SK-N-SH (cell line): ENCODE data around the gene ATG9A. TPM values are rescaled to one million over a fixed set of nuclear protein-coding genes. Genes with fewer than 3 reads are reported as not detected.

Experiments
- CTCF ChIA-PET: fragments of 300-600, 350-600 bp; formaldehyde crosslinking; extraction: SDS; loops from one replicate; lab custom pipeline; 2021; lab: Yijun Ruan, JAX
- POLR2A ChIA-PET: fragments of 350-600 bp; sonication (Branson Sonifier 250); formaldehyde crosslinking; extraction: SDS; loops from one replicate; lab custom pipeline; 2020; ENCODE audit warnings: antibody characterized with exemption, inconsistent platforms; lab: Yijun Ruan, JAX
- DNase-seq: peaks from one replicate; pipeline ENCODE4 v3.0.0; 2012
- H2AFZ ChIP-seq: fragments of 200-600 bp; sonication (generic); 2 replicates; pipeline ENCODE4 v1.8.1; 2016; ENCODE audit warnings: antibody characterized with exemption, mild to moderate bottlenecking, low read depth
- H3F3A ChIP-seq: fragments of 200-600 bp; sonication (generic); replicated peaks from 2 replicates; pipeline ENCODE3; 2016; ENCODE audit warnings: antibody characterized with exemption, mild to moderate bottlenecking; ENCODE audit not compliant: insufficient read depth
- H3K27ac ChIP-seq, 2 experiments: fragments of 200-500 bp in 1 of 2; fragments of 200-600 bp in 1 of 2; sonication (Bioruptor generic) in 1 of 2; sonication (generic), shearing (Covaris generic) in 1 of 2; 2 replicates each; pipeline versions ENCODE4 v1.5.1 to v1.6.1; 2014 to 2016; ENCODE audit warnings: low read depth in 2 of 2, inconsistent platforms in 1 of 2, low read length in 1 of 2, mild to moderate bottlenecking in 1 of 2, mixed read lengths in 1 of 2
- H3K27me3 ChIP-seq: fragments of 200-600 bp; sonication (generic), shearing (Covaris generic); 2 replicates; pipeline ENCODE4 v1.6.1; 2016; ENCODE audit warnings: mixed run types; ENCODE audit not compliant: insufficient read depth
- H3K36me3 ChIP-seq, 2 experiments: fragments of 200-500 bp in 1 of 2; fragments of 200-600 bp in 1 of 2; sonication (Bioruptor generic) in 1 of 2; sonication (generic) in 1 of 2; replicated peaks in 1 of 2; 2 replicates each; pipeline versions ENCODE3 to v1.5.1; 2014 to 2016; ENCODE audit warnings: low read length in 1 of 2, mild to moderate bottlenecking in 1 of 2; ENCODE audit not compliant: insufficient read depth in 2 of 2, control insufficient read depth in 1 of 2
- H3K4me1 ChIP-seq, 2 experiments: fragments of 200-500 bp in 1 of 2; fragments of 200-600 bp in 1 of 2; sonication (Bioruptor generic) in 1 of 2; sonication (generic), shearing (Covaris generic) in 1 of 2; 2 replicates each; pipeline versions ENCODE4 v1.5.1 to v1.6.1; 2014 to 2016; ENCODE audit warnings: low read depth in 1 of 2, low read length in 1 of 2, mixed run types in 1 of 2; ENCODE audit not compliant: insufficient read depth in 2 of 2, control insufficient read depth in 1 of 2
- H3K4me2 ChIP-seq: fragments of 200-600 bp; sonication (generic), shearing (Covaris generic); 2 replicates; pipeline ENCODE4 v1.6.1; 2017; ENCODE audit warnings: mixed run types
- H3K4me3 ChIP-seq, 2 experiments: fragments of 200-500 bp in 1 of 2; fragments of 200-600 bp in 1 of 2; sonication (Bioruptor generic) in 1 of 2; sonication (generic), shearing (Covaris generic) in 1 of 2; 2 replicates each; pipeline versions ENCODE4 v1.5.1 to v1.8.1; 2014 to 2016; ENCODE audit warnings: low read depth in 2 of 2, inconsistent platforms in 1 of 2, low read length in 1 of 2, mild to moderate bottlenecking in 1 of 2, mixed read lengths in 1 of 2, moderate library complexity in 1 of 2
- H3K79me2 ChIP-seq: fragments of 200-600 bp; sonication (generic); 2 replicates; pipeline ENCODE4 v1.8.1; 2017; ENCODE audit warnings: mild to moderate bottlenecking; ENCODE audit not compliant: insufficient read depth
- H3K9ac ChIP-seq: fragments of 200-600 bp; sonication (generic); 2 replicates; pipeline ENCODE4 v1.6.1; 2017; ENCODE audit warnings: mixed run types
- H3K9me2 ChIP-seq: fragments of 200-600 bp; sonication (generic); 2 replicates; pipeline ENCODE4 v1.6.1; 2017; ENCODE audit warnings: mixed run types
- H3K9me3 ChIP-seq: fragments of 200-600 bp; sonication (generic); 2 replicates; pipeline ENCODE4 v1.6.1; 2017; ENCODE audit warnings: mixed run types, mild to moderate bottlenecking, moderate library complexity
- H4K20me1 ChIP-seq: fragments of 200-600 bp; sonication (generic); 2 replicates; pipeline ENCODE4 v1.6.1; 2017; ENCODE audit warnings: mild to moderate bottlenecking, mixed run types; ENCODE audit not compliant: insufficient read depth
- CHD2 ChIP-seq: fragments of 150-350 bp; IDR thresholded peaks from 2 replicates; pipeline ENCODE4 v1.6.1; 2018; ENCODE audit warnings: low read length; ENCODE audit not compliant: partially characterized antibody
- CTCF ChIP-seq: fragments of 200-600 bp; sonication (generic); IDR thresholded peaks from 2 replicates; pipeline ENCODE4 v1.6.1; 2017; ENCODE audit warnings: antibody characterized with exemption, mild to moderate bottlenecking, moderate library complexity
- EP300 ChIP-seq, 2 experiments: IDR thresholded peaks; 2 replicates each; pipeline versions ENCODE4 v1.4.0 to v1.6.1; 2012; ENCODE audit warnings: borderline replicate concordance in 1 of 2, low read depth in 1 of 2, low read length in 1 of 2
- GATA2 ChIP-seq: sonication (generic); formaldehyde crosslinking; IDR thresholded peaks from 2 replicates; pipeline ENCODE4 v1.5.0; 2020; ENCODE audit warnings: mild to moderate bottlenecking, missing genetic modification reagents
- JUND ChIP-seq: IDR thresholded peaks from 2 replicates; pipeline ENCODE4 v1.4.0; 2012
- MAX ChIP-seq: IDR thresholded peaks from 2 replicates; pipeline ENCODE4 v1.4.0; 2012; ENCODE audit warnings: low read depth
- MEF2A ChIP-seq: IDR thresholded peaks from 2 replicates; pipeline ENCODE4 v1.4.0; 2012; ENCODE audit warnings: low read depth, borderline replicate concordance
- POLR2AphosphoS5 ChIP-seq: IDR thresholded peaks from 2 replicates; pipeline ENCODE4 v1.6.1; 2012; ENCODE audit warnings: low read depth, low read length
- REST ChIP-seq: IDR thresholded peaks from 2 replicates; pipeline ENCODE4 v1.6.1; 2012; ENCODE audit warnings: mild to moderate bottlenecking, low read depth, low read length, moderate library complexity
- TCF12 ChIP-seq: IDR thresholded peaks from 2 replicates; pipeline ENCODE4 v1.4.0; 2012
- TEAD4 ChIP-seq: IDR thresholded peaks from 2 replicates; pipeline ENCODE4 v1.4.0; 2012; ENCODE audit warnings: mild to moderate bottlenecking, borderline replicate concordance; ENCODE audit not compliant: insufficient read depth
- YY1 ChIP-seq: IDR thresholded peaks from 2 replicates; pipeline ENCODE4 v1.4.0; 2012; ENCODE audit warnings: low read depth, mild to moderate bottlenecking
- WGBS: methylation state at CpG from one replicate; pipeline ENCODE4 v1.1.6; 2017; ENCODE audit warnings: low lambda C conversion rate; 5-methylcytosine and 5-hydroxymethylcytosine counted together
- polyA plus RNA-seq, 3 experiments: library from polyadenylated mRNA; depleted of rRNA; stranded (reverse); fragments of >200 nt; gene quantifications; 2 replicates each; pipeline ENCODE4 v1.2.3, GENCODE V29; 2012
- TF ChIP-seq, protein P1 (sequence below): IDR thresholded peaks from 2 replicates; pipeline ENCODE4 v1.4.0; 2012; ENCODE audit warnings: low read depth, borderline replicate concordance

Gene ATG9A
- polyA plus RNA-seq, 1 of the 3 experiments (the other 2 are of a cell fraction): 29.6 TPM

- no peak for TF ChIP-seq REST
- no peak for TF ChIP-seq YY1
- TF ChIP-seq CTCF: no peak
These were observed 13.9 kb upstream of the ATG9A start (continued) for GRCh38 chr2:219243291-219243761.

- peaks cover 11% of the 10 kb centered on the region for H3F3A ChIP-seq
- no peaks in the 10 kb centered on the region for H3K27me3 ChIP-seq
- DNase-seq: no peak
- 92% methylated on average over 3 of the region's 3 CpGs for WGBS
- H3K27ac ChIP-seq: no peak overlapping the region
- no peak for TF ChIP-seq EP300 (IDR thresholded peaks at IDR 0.05; ENCODE audit: borderline replicate concordance in 1 of 2, low read depth in 1 of 2, low read length in 1 of 2)
- no peak for TF ChIP-seq GATA2 (CRISPR knock-in tag)
- no peak for TF ChIP-seq POLR2AphosphoS5
- TF ChIP-seq MEF2A: no peak
- TF ChIP-seq TCF12: no peak
- no peak for TF ChIP-seq REST
- TF ChIP-seq JUND: no peak
- TF ChIP-seq, protein P1, sequence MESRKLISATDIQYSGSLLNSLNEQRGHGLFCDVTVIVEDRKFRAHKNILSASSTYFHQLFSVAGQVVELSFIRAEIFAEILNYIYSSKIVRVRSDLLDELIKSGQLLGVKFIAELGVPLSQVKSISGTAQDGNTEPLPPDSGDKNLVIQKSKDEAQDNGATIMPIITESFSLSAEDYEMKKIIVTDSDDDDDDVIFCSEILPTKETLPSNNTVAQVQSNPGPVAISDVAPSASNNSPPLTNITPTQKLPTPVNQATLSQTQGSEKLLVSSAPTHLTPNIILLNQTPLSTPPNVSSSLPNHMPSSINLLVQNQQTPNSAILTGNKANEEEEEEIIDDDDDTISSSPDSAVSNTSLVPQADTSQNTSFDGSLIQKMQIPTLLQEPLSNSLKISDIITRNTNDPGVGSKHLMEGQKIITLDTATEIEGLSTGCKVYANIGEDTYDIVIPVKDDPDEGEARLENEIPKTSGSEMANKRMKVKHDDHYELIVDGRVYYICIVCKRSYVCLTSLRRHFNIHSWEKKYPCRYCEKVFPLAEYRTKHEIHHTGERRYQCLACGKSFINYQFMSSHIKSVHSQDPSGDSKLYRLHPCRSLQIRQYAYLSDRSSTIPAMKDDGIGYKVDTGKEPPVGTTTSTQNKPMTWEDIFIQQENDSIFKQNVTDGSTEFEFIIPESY: no peak
- no peak for TF ChIP-seq TEAD4
- TF ChIP-seq MAX: no peak
- no peak for TF ChIP-seq CHD2
- no peak overlapping the region for H3K4me2 ChIP-seq
- peaks cover 14 to 73% of the 10 kb centered on the region in 2 experiments for H3K36me3 ChIP-seq
- H3K4me1 ChIP-seq: peaks cover 3% of the 10 kb centered on the region in 2 experiments; a peak in 1 of 4 replicates
- no peak overlapping the region for H3K4me3 ChIP-seq
- no peaks in the 10 kb centered on the region for H3K9me2 ChIP-seq
- no peak overlapping the region for H2AFZ ChIP-seq
- ChIA-PET POLR2A (interaction anchor here (0.6 to 1.2 kb wide), 2 partner anchors 13 to 16 kb away, joined by 3 to 5 read pairs; partner anchors contain the start of gene ABCB6), CTCF (interaction anchor here (1.1 to 1.4 kb wide), 2 partner anchors 65 to 119 kb away, joined by 3 to 5 read pairs; no protein-coding TSS in a partner anchor)
- no peaks in the 10 kb centered on the region for H4K20me1 ChIP-seq
- H3K79me2 ChIP-seq: 0 out of 2 replicates have a peak, but pooled peaks cover 10% of the 10 kb centered on the region
- H3K9ac ChIP-seq: no peak overlapping the region
- no peaks in the 10 kb centered on the region for H3K9me3 ChIP-seq
These were observed 4.9 kb upstream of the ATG9A start for GRCh38 chr2:219234331-219234730.
